K562 (cell line): ENCODE results near the gene KARS1. TPM values are rescaled to one million over a fixed set of nuclear protein-coding genes. Genes with fewer than 3 reads are reported as not detected.
A peak's percentile ranks its signal among the peaks of the same experiment; 100 is the strongest.

Source experiments
- CTBP1 ChIP-seq: fragments of 450-650 bp; IDR thresholded peaks from 2 replicates; pipeline ENCODE4 v1.6.1; 2016; ENCODE audit warnings: borderline replicate concordance
- EP400 ChIP-seq: fragments of 450-650 bp; IDR thresholded peaks from 2 replicates; pipeline ENCODE4 v1.6.1; 2017; ENCODE audit warnings: antibody characterized with exemption, mild to moderate bottlenecking, moderate library complexity
- ETS2 ChIP-seq: IDR thresholded peaks from 2 replicates; pipeline ENCODE4 v1.6.1; 2016; ENCODE audit warnings: borderline replicate concordance, missing genetic modification characterization, mild to moderate bottlenecking, moderate library complexity, missing compliant biosample characterization; ENCODE audit not compliant: poor library complexity, severe bottlenecking
- FOXK2 ChIP-seq, 2 experiments: fragments of 450-650 bp; IDR thresholded peaks in 1 of 2; conservative IDR thresholded peaks in 1 of 2; 2 replicates each; pipeline ENCODE4 v1.6.1; 2016; ENCODE audit warnings: low read depth in 2 of 2, mild to moderate bottlenecking in 1 of 2
- HCFC1 ChIP-seq: IDR thresholded peaks from 2 replicates; pipeline ENCODE4 v1.6.1; 2012; ENCODE audit warnings: low read depth, low read length, improper control_type of control experiment
- HES1 ChIP-seq: fragments of 450-650 bp; IDR thresholded peaks from 2 replicates; pipeline ENCODE4 v1.6.1; 2016; ENCODE audit warnings: low read depth, mild to moderate bottlenecking, moderate library complexity
- HOMEZ ChIP-seq: fragments of 250-450 bp; sonication (Bioruptor Pico); IDR thresholded peaks from 2 replicates; pipeline ENCODE4 v1.4.0; 2020; ENCODE audit warnings: mild to moderate bottlenecking, moderate library complexity
- KAT8 ChIP-seq: fragments of 450-650 bp; IDR thresholded peaks from 2 replicates; pipeline ENCODE4 v1.6.1; 2016; ENCODE audit warnings: low read depth, mild to moderate bottlenecking
- NCOR1 ChIP-seq: fragments of 450-650 bp; IDR thresholded peaks from 2 replicates; pipeline ENCODE4 v1.6.1; 2016; ENCODE audit warnings: mild to moderate bottlenecking, moderate library complexity
- NFATC3 ChIP-seq: fragments of 450-650 bp; IDR thresholded peaks from 2 replicates; pipeline ENCODE4 v1.6.1; 2017; ENCODE audit warnings: mild to moderate bottlenecking
- POLR2A ChIP-seq: fragments of 450-650 bp; conservative IDR thresholded peaks from 2 replicates; pipeline ENCODE4 v1.6.1; 2016
- RREB1 ChIP-seq: fragments of 250-450 bp; sonication (Bioruptor Pico); IDR thresholded peaks from 2 replicates; pipeline ENCODE4 v1.4.0; 2020
- TCF7L2 ChIP-seq: fragments of 150-350 bp; IDR thresholded peaks from 2 replicates; pipeline ENCODE4 v1.6.1; 2016; ENCODE audit warnings: low read depth, mild to moderate bottlenecking, low read length, moderate library complexity
- YY1 ChIP-seq, 3 experiments: IDR thresholded peaks; 2 replicates each; pipeline ENCODE4 v1.6.1; 2011; ENCODE audit warnings: low read length in 2 of 3, mild to moderate bottlenecking in 2 of 3, moderate library complexity in 2 of 3, borderline replicate concordance in 1 of 3, control low read depth in 1 of 3, low read depth in 1 of 3; ENCODE audit not compliant: insufficient read depth in 3 of 3, insufficient replicate concordance in 2 of 3, control insufficient read depth in 1 of 3, insufficient read length in 1 of 3; ENCODE audit errors: extremely low read depth in 1 of 3
- ZBTB9 ChIP-seq: fragments of 450-650 bp; formaldehyde crosslinking; IDR thresholded peaks from 2 replicates; pipeline ENCODE4 v1.4.0; 2020; ENCODE audit warnings: mild to moderate bottlenecking, moderate library complexity
- ZNF589 ChIP-seq: fragments of 200-800 bp; sonication (Bioruptor generic); IDR thresholded peaks from 2 replicates; pipeline ENCODE4 v1.6.1; 2016; ENCODE audit warnings: low read depth, missing genetic modification characterization, missing compliant biosample characterization
- ZNF695 ChIP-seq: fragments of 450-650 bp; formaldehyde crosslinking; IDR thresholded peaks from 2 replicates; pipeline ENCODE4 v1.4.0; 2020; ENCODE audit warnings: mild to moderate bottlenecking, moderate library complexity
- ZNF77 ChIP-seq: fragments of 250-450 bp; sonication (Bioruptor Pico); IDR thresholded peaks from 2 replicates; pipeline ENCODE4 v1.5.0; 2020
- polyA plus RNA-seq, 8 experiments: library from polyadenylated mRNA; depleted of rRNA in 4 of 8; stranded (reverse) in 5 of 8; unstranded in 3 of 8; fragments of >200 nt; fragmentation: Nextera tagmentation in 2 of 8; fragmentation: Illumina TruSeq in 1 of 8; extraction: Ambion mirVana in 2 of 8; extraction: Trizol in 1 of 8; gene quantifications; 2 replicates each; pipeline versions ENCODE4 v1.2.1 to v1.2.3, GENCODE V29; 2011 to 2014; ENCODE audit warnings: inconsistent platforms in 1 of 8, missing spikeins in 1 of 8
- total RNA-seq, 7 experiments: library from RNA; depleted of rRNA in 6 of 7; stranded (reverse); fragments of >200 nt in 6 of 7; fragmentation: Illumina TruSeq in 2 of 7; extraction: Trizol in 2 of 7; gene quantifications; 2 replicates each; pipeline versions ENCODE4 v1.2.1 to v1.2.3, GENCODE V29; 2011 to 2021; ENCODE audit warnings: low replicate concordance in 1 of 7

Gene KARS1
- total and polyA plus RNA-seq, 9 of the 15 experiments (the other 6 are each of a cell fraction or from before 2014, with no cell fraction given), result 223 to 386 (median 304) TPM

- TF ChIP-seq RREB1 (CRISPR knock-in tag) (no peak), KAT8 (peak; percentile 65; the same call in 1 of the 2 replicates), CTBP1 (0 out of 2 replicates have a peak, but pooled peaks have one; percentile 1), HCFC1 (no peak), YY1 (IDR thresholded peaks at IDR 0.05; ENCODE audit: borderline replicate concordance in 1 of 3, control insufficient read depth in 1 of 3, extremely low read depth in 1 of 3, insufficient read depth in 3 of 3, insufficient read length in 1 of 3, insufficient replicate concordance in 2 of 3, low read depth in 1 of 3, low read length in 2 of 3) (peak; percentile 65 to 96 (median 88)), ZNF589 (CRISPR knock-in tag) (no peak), EP400 (peak; percentile 44; the same call in 1 of the 2 replicates), HES1 (no peak), HOMEZ (CRISPR knock-in tag) (0 out of 2 replicates have a peak, but pooled peaks have one; percentile 30), NCOR1 (no peak), TCF7L2 (no peak), POLR2A (no peak; the same call in 1 of the 2 replicates), ZNF77 (CRISPR knock-in tag) (no peak), ZNF695 (no peak), NFATC3 (no peak), ZBTB9 (CRISPR knock-in tag) (no peak), FOXK2 (conservative IDR thresholded peaks at IDR 0.05 in 1 of 2, IDR thresholded peaks at IDR 0.05 in 1 of 2; ENCODE audit: low read depth in 2 of 2) (peak; percentile 98 to 99), ETS2 (tag) (no peak)
These were observed 1.0 kb upstream of the KARS1 start (continued) for GRCh38 chr16:75648265-75649076.
